ENCODE results near the gene HBS1L.

HBS1L gene

DNA sequence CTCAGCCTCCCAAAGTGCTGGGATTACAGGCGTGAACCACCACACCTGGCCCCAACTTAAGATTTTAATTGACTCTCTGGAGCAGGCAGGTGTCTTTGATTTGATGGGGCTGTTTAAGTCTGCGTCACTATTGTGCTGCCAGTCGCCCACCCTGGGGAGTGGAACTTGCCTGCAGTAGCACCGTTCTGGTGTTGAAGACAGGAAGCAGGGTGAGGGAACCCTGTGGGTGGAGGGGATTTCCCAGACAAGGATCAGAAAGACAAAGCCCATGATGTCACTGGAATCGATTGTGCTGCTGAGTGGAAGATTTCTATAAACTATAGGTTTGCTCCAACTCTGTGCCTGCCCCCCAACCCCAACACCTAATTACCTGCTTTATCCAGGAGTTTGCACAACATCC is 115.7 kb downstream of the HBS1L start:
- FAIRE-seq = no peak

DNA sequence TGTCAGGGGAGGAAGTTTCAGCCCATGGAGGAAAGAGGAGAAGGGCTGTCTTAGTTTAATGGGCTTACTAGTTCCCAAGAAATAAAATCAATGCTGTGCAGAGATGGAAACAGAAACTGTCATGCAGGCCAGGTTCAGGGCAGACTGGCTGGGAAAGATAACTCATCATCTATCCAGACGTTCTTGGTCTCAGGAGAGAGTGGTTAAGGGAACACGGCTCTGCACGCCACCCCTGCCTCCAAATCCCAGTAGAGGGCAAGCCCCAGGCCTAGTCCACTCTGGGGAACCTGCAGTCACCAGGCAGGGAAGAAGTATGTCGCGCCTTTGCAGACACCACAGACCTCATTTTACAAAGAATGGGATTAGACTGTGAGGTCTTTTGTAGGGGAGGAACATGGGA is 117.2 kb downstream of the HBS1L start:
- no peak for FAIRE-seq

DNA sequence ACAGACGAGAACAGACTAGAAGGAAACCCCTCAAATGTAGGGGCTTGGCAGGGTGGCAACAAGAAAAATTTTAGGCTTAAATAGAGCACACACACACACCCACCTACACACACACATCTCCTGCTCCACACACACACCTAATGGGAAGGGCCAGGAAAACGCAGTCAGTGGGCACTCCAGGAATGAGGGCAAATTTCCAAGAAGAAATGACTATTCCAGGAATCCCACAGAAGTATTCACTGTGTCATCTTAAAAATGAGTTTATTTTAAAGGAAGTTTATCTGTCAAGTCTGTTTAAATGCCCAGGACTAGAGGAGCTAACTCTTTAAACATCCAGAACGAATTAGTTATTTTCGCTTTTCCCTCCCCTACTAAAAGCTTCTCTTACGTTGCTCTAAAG is 117.7 kb downstream of the HBS1L start:
- FAIRE-seq = no peak

DNA sequence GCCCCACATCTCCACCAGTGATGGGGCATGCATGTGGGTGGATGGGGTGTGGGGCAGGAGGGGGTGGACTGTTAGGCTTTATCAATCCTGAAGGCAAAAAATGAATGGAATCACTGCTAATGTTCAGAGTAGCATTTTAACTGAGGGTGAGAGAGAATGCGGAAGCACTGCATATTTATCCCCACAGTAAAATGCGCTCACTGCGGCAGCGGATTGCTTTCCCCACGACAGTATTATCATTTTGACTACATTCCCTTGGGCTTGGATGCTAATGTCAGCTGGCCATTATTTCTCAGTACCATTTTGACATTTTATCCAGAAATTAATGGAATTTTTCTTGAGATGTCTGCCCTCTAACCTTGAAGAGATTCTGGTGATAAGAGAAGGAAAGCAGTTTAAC is 118.1 kb downstream of the HBS1L start:
- FAIRE-seq = no peak

DNA sequence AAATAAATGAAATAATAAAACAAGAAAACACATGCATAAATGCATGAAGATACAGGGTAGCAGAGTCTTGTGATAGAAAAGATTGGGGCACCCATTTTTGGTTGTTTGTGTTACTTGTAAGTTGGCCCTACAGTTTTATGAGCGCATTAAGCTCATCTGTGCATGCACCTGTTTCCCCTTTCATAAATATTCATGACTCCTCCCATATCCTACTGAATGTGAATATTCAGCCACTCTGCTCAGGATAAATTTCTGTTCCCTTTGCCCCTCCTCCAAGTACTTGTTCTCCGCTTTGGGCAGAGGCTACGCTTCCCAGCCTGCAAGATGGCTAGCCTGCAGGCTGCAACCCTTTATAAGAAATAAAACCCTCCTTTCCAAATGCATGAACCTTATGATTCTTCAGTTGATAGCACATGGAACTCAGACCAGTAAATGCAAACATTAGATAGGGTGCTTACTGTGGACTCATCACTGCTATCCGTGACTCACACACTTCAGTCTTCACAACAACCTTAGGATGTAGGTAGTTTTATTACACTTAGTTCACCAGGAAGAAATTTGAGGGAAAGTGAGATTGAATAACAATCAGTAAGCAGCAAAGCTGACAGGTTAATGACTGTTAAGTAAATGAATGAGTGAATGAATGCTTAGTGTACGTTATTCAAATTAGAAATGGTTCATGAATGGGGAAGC is 119.7 kb downstream of the HBS1L start:
- no peak for FAIRE-seq

DNA sequence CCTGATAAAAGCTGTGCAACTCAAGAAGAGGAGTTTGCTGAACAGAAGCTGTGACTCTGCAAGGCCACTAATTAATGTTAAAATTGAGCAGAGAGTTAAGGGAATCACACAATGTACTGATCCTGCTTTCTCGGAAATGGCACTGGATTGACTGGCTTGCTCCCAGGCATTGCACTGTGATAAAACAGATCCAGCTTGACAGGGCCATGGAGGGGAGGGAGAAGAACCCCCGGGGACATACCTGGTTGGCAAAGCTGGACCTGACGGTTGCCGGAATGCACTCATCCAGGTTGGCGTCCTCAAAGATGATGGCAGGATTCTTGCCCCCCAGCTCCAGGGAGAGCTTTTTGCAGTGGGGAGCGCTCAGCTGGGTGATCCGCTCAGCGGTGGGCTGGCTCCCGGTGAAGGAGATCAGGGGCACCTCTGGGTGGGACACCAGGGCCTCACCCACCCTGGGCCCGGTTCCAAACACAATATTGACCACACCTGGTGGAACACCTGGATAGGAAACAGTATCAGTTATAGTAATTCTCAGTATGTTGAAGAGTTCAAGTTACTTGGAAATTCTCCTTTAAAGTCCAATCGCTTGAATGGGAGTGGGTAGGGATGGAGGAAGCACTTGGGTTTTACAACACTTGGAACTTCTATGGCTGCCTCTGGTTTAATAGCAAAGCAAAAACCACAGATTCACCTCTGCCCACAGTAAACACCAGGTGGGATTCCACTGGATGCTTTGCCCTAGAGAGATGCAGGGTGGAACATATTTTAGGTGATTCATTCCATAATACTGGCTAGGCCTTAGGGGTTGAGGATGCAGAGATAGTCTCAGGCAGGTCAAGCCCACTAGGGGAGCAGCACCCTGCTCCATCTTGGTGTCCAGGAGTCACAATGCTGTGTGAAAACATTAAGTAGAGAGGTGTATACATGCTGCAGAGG is 121.8 kb downstream of the HBS1L start:
- no peak for FAIRE-seq

DNA sequence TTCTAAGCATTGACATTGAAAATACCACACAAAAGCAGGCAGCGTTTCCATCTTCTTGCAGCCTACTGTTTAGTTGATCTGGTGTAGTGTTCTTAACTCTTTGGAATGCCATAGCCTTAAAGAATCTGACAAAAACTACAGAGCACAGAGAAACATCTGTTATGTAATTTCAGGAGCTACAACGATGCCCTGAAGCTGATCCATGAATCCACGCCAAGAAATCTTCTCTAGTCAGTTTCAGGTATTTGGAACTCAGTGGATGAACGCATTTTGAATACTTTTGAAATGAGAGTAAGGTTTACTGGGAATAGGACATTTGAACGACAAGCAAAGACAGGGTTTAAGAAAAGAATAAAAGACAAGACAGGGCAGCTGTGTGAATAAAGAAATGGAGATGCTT is 122.5 kb downstream of the HBS1L start:
- FAIRE-seq = no peak

DNA sequence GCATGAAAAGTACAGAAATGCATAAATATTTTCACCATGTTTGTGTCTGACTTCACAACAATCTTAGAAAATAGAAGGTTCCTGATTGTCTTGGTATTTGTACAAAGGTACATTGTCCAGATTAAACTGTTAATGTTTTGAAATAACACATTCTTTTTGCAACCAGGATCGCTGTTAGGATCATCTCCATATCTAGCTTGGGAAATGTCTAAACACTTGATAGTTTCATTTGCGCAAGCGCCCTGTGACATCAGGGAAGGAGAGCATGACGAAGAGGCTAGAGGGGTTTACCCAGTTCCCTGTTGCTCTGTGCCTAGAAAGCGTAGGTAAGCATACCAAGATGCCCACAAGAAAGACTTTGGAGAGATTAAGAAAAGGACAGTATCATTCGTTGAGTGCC is 124.2 kb downstream of the HBS1L start:
- no peak for FAIRE-seq

DNA sequence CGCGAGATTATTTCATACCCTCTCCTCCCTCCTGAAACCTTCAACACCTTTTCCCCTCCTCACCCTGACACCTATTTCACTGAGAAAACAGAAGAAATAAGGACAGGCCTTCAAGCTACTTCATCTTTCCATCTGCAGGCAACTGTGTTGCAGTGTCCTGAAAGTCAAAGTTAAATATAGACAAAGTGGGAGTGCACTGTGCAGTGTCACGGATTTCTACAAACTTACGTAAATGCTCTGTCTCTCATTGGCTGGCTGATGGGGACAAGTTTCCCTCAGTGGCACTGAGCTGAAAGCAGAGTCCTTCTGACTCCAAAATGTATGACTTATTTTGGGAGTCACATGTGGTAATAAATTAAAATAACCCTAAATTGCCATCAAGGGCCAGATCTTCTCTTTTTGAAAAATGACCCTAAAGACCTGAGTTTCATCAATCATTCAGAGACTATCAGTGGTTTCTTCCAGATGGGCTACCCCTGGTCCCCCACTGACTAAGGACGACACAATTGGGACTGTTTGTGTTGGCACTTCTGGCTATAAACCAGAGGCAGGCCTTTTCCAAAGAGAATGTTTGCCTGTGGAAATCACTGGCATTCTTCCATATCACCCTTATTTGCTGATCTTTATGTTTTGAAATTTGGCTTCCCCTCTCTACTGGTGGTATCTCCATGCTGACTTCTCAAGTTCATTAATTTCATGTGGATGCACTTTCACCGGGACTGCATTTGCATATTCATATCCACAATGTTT is 126.3 kb downstream of the HBS1L start:
- no peak for FAIRE-seq

DNA sequence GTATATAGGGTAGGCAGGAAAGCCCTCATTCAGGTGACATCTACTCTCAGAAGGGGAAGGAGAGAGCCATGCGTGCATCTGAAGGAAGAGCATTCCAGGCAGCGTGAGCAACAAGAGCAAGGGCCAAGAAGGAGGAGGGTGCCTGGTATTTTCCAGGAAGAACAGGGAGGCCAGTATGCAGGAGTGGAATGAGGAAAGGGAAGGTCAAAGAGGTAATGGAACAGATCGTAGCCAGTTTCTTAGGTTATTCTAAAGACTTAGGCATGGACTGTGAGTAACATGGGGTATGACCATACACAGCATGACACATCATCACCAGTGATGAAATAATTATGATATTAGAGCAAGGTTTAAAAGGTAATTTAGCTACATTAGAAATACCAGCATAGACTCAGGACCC is 128.8 kb downstream of the HBS1L start:
- FAIRE-seq = no peak

DNA sequence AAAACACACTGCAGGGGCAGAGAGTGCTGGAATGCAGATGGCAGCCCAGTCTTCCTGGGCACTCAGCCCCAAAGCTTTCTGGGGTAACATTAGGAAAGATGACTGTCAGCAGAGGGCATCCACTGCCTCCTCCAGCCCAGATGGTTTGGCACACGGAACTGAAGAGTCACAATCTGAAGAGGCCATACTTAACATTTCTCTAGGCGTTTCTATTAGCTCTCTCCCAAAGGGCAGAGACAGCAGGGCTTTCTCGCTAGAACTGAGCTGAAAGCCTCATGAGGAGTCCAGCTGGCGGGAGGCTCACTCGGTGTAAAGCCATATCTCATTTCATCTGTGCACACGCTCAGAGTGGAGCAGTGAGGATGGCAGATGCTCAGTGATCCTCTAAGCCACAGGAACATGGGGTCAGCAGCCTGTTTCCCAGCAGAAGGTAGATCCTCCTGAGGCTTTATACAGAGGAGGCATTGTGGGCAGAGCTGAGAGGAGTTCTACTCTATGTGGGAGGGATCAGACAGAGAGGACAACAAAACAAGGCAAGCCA is 132.8 kb downstream of the HBS1L start:
- no peak for FAIRE-seq

DNA sequence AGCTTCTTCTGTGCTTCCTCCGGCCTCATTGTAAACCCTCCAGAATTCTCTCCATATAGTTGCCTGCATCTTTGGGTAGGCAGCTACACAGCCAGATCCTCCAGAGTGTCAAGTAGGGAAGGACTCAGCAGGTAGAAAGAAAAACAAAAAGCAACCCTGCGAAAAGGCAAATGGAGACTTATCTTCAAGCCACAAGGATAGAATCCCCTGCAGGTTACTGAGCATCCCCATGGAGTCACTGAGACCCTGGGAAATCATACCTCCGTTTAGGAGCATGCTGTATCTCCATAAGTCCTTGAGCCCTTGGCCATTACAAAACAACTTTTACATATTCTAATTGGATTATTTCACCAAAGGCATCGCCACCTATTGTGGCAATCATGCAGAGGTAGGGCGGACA is 133.3 kb downstream of the HBS1L start:
- no peak for FAIRE-seq

DNA sequence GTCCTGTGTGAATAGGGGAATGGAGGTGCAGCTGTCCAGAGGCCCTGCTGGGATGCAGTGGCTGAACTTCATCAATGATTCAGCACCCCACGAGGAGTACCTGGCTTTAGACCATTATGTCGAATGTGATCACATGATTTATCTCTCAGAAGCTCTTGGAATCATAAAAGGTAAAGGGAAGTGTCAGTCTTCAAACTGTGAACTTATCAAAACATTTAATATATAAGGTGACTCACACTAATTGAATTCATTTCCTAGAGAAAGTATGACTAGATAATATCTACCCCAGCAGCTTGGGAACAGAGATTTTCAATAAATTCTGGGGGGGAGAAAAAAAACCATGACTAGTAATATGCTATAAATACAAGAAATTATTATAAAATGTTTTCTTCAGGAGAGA is 134.2 kb downstream of the HBS1L start:
- no peak for FAIRE-seq

DNA sequence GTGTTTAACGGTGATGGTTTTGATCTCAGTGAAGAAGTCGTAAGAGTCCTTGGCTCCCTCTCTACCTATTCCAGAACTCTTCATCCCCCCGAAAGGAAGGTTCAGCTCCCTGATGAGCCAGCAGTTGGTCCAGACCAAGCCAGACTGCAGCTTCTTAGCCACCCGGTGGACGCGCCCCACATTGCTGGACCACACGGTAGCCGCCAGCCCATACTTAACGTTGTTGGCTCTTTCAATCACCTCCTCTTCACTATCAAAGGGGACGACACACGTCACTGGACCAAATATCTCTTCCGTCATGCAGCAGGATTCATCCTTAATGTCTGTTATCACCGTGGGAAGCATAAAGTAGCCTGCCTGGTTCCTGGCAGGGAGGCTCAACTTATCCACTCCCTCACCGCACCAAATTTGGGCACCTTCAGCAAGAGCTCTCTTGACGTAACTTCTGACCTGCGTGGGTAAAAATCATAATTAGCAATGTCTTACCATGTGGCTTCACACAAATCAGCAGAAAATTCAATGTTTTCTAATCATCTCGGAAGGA is 136.1 kb downstream of the HBS1L start:
- FAIRE-seq = no peak

DNA sequence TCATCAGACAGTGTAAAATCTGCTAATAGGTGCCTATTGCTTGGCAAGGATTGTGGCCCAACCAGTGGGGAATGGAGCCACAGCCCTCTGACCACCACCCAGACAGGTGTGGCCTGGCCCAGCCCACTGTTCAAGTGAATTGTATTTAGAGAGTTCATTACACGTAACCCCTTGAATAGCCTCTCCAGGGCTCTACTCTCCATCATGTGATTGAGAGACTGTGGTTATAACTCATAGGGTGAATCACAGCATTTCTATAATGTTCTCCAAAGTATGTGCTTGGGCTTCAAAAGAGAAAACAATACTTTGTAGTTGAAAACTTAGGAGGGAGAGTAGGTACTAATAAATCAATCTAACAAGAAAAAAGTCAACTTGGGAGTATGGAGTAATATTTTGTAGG is 143.1 kb downstream of the HBS1L start:
- FAIRE-seq = no peak

DNA sequence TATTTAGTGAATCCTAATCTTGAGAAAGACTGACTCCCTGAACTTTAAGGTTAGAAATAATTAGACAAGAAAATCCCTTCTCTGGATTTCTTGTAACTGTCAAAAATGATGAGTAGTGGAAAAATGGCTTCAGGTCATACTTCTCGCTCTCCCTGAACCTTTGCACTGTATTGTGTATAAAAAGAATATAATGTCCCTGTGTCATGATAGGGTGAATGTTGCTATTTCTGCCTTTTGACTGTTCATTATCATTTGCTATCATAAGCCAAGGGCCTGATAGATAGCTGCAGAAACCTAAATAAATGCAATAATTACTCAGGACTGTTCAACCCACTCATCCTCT is 144.1 kb downstream of the HBS1L start:
- FAIRE-seq = no peak
